ENCODE data around the gene DBH.

- TF ChIP-seq TAF1 (IDR thresholded peaks at IDR 0.05; ENCODE audit: borderline replicate concordance, insufficient read depth, low read length) (no peak), SIN3A (IDR thresholded peaks at IDR 0.05; ENCODE audit: borderline replicate concordance, insufficient read depth, low read length) (no peak), POLR2AphosphoS5 (IDR thresholded peaks at IDR 0.05; ENCODE audit: low read depth, low read length) (no peak), FOXP2 (optimal IDR thresholded peaks at IDR 0.05; ENCODE audit: borderline replicate concordance, extremely low read depth, extremely low read length, insufficient read depth) (no peak)
- TF ChIP-seq, protein P1, sequence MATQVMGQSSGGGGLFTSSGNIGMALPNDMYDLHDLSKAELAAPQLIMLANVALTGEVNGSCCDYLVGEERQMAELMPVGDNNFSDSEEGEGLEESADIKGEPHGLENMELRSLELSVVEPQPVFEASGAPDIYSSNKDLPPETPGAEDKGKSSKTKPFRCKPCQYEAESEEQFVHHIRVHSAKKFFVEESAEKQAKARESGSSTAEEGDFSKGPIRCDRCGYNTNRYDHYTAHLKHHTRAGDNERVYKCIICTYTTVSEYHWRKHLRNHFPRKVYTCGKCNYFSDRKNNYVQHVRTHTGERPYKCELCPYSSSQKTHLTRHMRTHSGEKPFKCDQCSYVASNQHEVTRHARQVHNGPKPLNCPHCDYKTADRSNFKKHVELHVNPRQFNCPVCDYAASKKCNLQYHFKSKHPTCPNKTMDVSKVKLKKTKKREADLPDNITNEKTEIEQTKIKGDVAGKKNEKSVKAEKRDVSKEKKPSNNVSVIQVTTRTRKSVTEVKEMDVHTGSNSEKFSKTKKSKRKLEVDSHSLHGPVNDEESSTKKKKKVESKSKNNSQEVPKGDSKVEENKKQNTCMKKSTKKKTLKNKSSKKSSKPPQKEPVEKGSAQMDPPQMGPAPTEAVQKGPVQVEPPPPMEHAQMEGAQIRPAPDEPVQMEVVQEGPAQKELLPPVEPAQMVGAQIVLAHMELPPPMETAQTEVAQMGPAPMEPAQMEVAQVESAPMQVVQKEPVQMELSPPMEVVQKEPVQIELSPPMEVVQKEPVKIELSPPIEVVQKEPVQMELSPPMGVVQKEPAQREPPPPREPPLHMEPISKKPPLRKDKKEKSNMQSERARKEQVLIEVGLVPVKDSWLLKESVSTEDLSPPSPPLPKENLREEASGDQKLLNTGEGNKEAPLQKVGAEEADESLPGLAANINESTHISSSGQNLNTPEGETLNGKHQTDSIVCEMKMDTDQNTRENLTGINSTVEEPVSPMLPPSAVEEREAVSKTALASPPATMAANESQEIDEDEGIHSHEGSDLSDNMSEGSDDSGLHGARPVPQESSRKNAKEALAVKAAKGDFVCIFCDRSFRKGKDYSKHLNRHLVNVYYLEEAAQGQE (IDR thresholded peaks at IDR 0.05; ENCODE audit: insufficient read depth in 1 of 2, low read depth in 2 of 2, low read length in 2 of 2), result no peak
These were observed 20.3 kb downstream of the DBH start for GRCh38 chr9:133656211-133657119.
